ENCODE data around the gene RAPGEF1.

DNA sequence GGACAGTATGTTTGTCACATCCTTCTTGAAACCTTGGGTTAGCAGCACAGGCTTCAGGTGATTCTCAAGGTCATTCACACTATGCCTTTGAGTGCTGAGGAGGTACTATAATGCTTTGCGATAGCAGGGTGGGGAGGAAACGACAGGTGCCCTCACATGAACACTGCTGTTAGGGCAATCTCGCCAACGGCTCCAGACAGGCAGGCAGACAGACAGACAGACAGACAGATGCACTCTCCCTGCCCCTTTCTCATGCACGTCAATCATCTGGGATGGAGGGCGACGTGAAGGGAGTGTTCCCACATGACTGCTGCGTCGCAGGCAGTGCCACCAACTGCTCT, 82.9 kb downstream of the RAPGEF1 start:
- no peak for TF ChIP-seq POLR2A (IDR thresholded peaks at IDR 0.05; ENCODE audit: low read depth, low read length)
- no peak for TF ChIP-seq POU2F2 (IDR thresholded peaks at IDR 0.05; ENCODE audit: low read depth, low read length)
- TF ChIP-seq POLR2AphosphoS5 (IDR thresholded peaks at IDR 0.05; ENCODE audit: low read depth, low read length), result no peak
